ENCODE data around the gene FBXO9. TPM values are rescaled to one million over a fixed set of nuclear protein-coding genes. Genes with fewer than 3 reads are reported as not detected.

FBXO9 gene
- total RNA-seq, 1 experiment from 2014 or later, result 71.0 TPM

- RAD21 ChIA-PET (ENCODE audit: low non-redundant PET in 1 of 2, low total read pairs in 2 of 2, uncharacterized antibody in 2 of 2, unreplicated experiment in 2 of 2), result no interaction called here
- TF ChIP-seq SIN3A (IDR thresholded peaks at IDR 0.05; ENCODE audit: low read depth) (no peak), JUND (IDR thresholded peaks at IDR 0.05) (0 out of 2 replicates have a peak, but pooled peaks have one; percentile 11), SP1 (IDR thresholded peaks at IDR 0.05; ENCODE audit: low read depth) (peak; percentile 41; the same call in 1 of the 2 replicates), FOSL1 (IDR thresholded peaks at IDR 0.05; ENCODE audit: low read depth) (no peak), ZFX (IDR thresholded peaks at IDR 0.05) (no peak), ZNF274 (IDR thresholded peaks at IDR 0.05; ENCODE audit: low read depth, low read length) (no peak), ELF1 (IDR thresholded peaks at IDR 0.05; ENCODE audit: borderline replicate concordance, low read depth) (no peak), POLR2A (IDR thresholded peaks at IDR 0.05; ENCODE audit: borderline replicate concordance, extremely low read depth, insufficient read depth, insufficient read length) (no peak), CBX3 (IDR thresholded peaks at IDR 0.05; ENCODE audit: low read depth) (no peak)
- TF ChIP-seq, protein P1, sequence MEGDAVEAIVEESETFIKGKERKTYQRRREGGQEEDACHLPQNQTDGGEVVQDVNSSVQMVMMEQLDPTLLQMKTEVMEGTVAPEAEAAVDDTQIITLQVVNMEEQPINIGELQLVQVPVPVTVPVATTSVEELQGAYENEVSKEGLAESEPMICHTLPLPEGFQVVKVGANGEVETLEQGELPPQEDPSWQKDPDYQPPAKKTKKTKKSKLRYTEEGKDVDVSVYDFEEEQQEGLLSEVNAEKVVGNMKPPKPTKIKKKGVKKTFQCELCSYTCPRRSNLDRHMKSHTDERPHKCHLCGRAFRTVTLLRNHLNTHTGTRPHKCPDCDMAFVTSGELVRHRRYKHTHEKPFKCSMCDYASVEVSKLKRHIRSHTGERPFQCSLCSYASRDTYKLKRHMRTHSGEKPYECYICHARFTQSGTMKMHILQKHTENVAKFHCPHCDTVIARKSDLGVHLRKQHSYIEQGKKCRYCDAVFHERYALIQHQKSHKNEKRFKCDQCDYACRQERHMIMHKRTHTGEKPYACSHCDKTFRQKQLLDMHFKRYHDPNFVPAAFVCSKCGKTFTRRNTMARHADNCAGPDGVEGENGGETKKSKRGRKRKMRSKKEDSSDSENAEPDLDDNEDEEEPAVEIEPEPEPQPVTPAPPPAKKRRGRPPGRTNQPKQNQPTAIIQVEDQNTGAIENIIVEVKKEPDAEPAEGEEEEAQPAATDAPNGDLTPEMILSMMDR (IDR thresholded peaks at IDR 0.05 in 2 of 3, conservative IDR thresholded peaks at IDR 0.05 in 1 of 3; ENCODE audit: borderline replicate concordance in 1 of 3, insufficient read depth in 1 of 3, low read depth in 2 of 3, low read length in 2 of 3), result no peak
- TF ChIP-seq, protein P2, sequence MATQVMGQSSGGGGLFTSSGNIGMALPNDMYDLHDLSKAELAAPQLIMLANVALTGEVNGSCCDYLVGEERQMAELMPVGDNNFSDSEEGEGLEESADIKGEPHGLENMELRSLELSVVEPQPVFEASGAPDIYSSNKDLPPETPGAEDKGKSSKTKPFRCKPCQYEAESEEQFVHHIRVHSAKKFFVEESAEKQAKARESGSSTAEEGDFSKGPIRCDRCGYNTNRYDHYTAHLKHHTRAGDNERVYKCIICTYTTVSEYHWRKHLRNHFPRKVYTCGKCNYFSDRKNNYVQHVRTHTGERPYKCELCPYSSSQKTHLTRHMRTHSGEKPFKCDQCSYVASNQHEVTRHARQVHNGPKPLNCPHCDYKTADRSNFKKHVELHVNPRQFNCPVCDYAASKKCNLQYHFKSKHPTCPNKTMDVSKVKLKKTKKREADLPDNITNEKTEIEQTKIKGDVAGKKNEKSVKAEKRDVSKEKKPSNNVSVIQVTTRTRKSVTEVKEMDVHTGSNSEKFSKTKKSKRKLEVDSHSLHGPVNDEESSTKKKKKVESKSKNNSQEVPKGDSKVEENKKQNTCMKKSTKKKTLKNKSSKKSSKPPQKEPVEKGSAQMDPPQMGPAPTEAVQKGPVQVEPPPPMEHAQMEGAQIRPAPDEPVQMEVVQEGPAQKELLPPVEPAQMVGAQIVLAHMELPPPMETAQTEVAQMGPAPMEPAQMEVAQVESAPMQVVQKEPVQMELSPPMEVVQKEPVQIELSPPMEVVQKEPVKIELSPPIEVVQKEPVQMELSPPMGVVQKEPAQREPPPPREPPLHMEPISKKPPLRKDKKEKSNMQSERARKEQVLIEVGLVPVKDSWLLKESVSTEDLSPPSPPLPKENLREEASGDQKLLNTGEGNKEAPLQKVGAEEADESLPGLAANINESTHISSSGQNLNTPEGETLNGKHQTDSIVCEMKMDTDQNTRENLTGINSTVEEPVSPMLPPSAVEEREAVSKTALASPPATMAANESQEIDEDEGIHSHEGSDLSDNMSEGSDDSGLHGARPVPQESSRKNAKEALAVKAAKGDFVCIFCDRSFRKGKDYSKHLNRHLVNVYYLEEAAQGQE (IDR thresholded peaks at IDR 0.05; ENCODE audit: low read depth), result no peak
- TF ChIP-seq, protein P3, sequence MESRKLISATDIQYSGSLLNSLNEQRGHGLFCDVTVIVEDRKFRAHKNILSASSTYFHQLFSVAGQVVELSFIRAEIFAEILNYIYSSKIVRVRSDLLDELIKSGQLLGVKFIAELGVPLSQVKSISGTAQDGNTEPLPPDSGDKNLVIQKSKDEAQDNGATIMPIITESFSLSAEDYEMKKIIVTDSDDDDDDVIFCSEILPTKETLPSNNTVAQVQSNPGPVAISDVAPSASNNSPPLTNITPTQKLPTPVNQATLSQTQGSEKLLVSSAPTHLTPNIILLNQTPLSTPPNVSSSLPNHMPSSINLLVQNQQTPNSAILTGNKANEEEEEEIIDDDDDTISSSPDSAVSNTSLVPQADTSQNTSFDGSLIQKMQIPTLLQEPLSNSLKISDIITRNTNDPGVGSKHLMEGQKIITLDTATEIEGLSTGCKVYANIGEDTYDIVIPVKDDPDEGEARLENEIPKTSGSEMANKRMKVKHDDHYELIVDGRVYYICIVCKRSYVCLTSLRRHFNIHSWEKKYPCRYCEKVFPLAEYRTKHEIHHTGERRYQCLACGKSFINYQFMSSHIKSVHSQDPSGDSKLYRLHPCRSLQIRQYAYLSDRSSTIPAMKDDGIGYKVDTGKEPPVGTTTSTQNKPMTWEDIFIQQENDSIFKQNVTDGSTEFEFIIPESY (IDR thresholded peaks at IDR 0.05; ENCODE audit: extremely low read depth, insufficient replicate concordance, low read length), result no peak
- intact Hi-C loops (cut with micrococcal nuclease), result loop anchor here (10.0 kb wide), 1 partner anchor 592 kb away; no protein-coding TSS in a partner anchor
- ATAC-seq (no peak), DNase-seq (ENCODE audit: low read depth, low spot score) (no peak)
- no peak overlapping the region for H3K4me3 ChIP-seq (replicated peaks in 1 of 2; ENCODE audit: low read depth in 1 of 2, low read length in 2 of 2)
- no peak overlapping the region for H2AFZ ChIP-seq (ENCODE audit: low read depth, low read length, poor library complexity, severe bottlenecking)
- H3K9ac ChIP-seq (ENCODE audit: low read length), result no peak overlapping the region
- H4K20me1 ChIP-seq (ENCODE audit: insufficient read depth), result no peaks in the 10 kb centered on the region
- H3K9me3 ChIP-seq (ENCODE audit: control insufficient read depth in 1 of 2, insufficient read depth in 1 of 2, low read depth in 1 of 2, low read length in 2 of 2), result no peaks in the 10 kb centered on the region
- BruUV-seq (replicated peaks), result no TSS peak
- no peaks in the 10 kb centered on the region for H3K36me3 ChIP-seq (ENCODE audit: control insufficient read depth in 1 of 2, insufficient read depth in 2 of 2, low read length in 2 of 2)
- peak overlapping the region; percentile 25; the same call in 1 of the 2 replicates for H3K4me2 ChIP-seq (ENCODE audit: low read length)
- CTCF ChIA-PET, result no interaction called here
- H3K27ac ChIP-seq (ENCODE audit: low read depth, low read length), result no peak overlapping the region
- POLR2A ChIA-PET, result no interaction called here
- no peaks in the 10 kb centered on the region for H3K9me2 ChIP-seq (ENCODE audit: insufficient read depth)
- no peaks in the 10 kb centered on the region for H3K79me2 ChIP-seq (ENCODE audit: insufficient read depth, low read length)
- no peaks in the 10 kb centered on the region for H3K27me3 ChIP-seq (ENCODE audit: insufficient read depth, low read length)
- peaks cover 4 to 10% of the 10 kb centered on the region in 2 experiments; a peak in 3 of 4 replicates for H3K4me1 ChIP-seq (ENCODE audit: control insufficient read depth in 1 of 2, insufficient read depth in 2 of 2, low read length in 2 of 2)
Measured at GRCh38 chr6:53112404-53112803, 47.2 kb downstream of the FBXO9 start.

Measured in HCT116 (cell line).